IMR-90 (cell line): ENCODE measurements around the gene SLC9A9. TPM values are rescaled to one million over a fixed set of nuclear protein-coding genes. Genes with fewer than 3 reads are reported as not detected.

Experiments used
- ATAC-seq: fragments of 200-7000 bp; cut with Tn5 transposase; 2 replicates; pipeline ENCODE4 v1.9.1; 2020; ENCODE audit warnings: low read depth, mild to moderate bottlenecking, moderate library complexity
- BruUV-seq: library from RNA; stranded (reverse); fragments of 400-500 nt; replicated peaks from 2 replicates; lab custom pipeline; 2021; lab: Mats Ljungman, UMichigan
- CTCF ChIA-PET: fragments of 300-600 bp; formaldehyde crosslinking; extraction: SDS; loops from one replicate; lab custom pipeline; 2021; ENCODE audit warnings: antibody characterized with exemption; lab: Yijun Ruan, JAX
- POLR2A ChIA-PET: fragments of 300-600 bp; sonication (Branson Sonifier 250); formaldehyde crosslinking; loops from one replicate; lab custom pipeline; 2022; ENCODE audit warnings: antibody characterized with exemption; ENCODE audit not compliant: unreplicated experiment; lab: Charles Lee
- DNase-seq: peaks from one replicate; pipeline ENCODE4 v3.0.0; 2013
- H2AFZ ChIP-seq: replicated peaks from 2 replicates; pipeline ENCODE3; 2013; ENCODE audit warnings: low read length, mild to moderate bottlenecking; ENCODE audit not compliant: poor library complexity
- H2AK5ac ChIP-seq: 2 replicates; pipeline ENCODE4 v1.6.1; 2013; ENCODE audit warnings: low read depth, low read length, inconsistent platforms
- H2AK9ac ChIP-seq: replicated peaks from 2 replicates; pipeline ENCODE3; 2013; ENCODE audit warnings: mild to moderate bottlenecking, low read depth, low read length, moderate library complexity; ENCODE audit not compliant: poor library complexity
- H2BK120ac ChIP-seq: 2 replicates; pipeline ENCODE4 v1.6.1; 2013; ENCODE audit warnings: low read depth, low read length, inconsistent platforms
- H2BK15ac ChIP-seq: 3 replicates; pipeline ENCODE4 v1.6.1; 2013; ENCODE audit warnings: low read depth, low read length, inconsistent platforms
- H2BK20ac ChIP-seq: 2 replicates; pipeline ENCODE4 v1.6.1; 2013; ENCODE audit warnings: low read depth, mild to moderate bottlenecking, inconsistent platforms, low read length, moderate library complexity
- H2BK5ac ChIP-seq: 2 replicates; pipeline ENCODE4 v1.6.1; 2013; ENCODE audit warnings: mild to moderate bottlenecking, low read depth, low read length, inconsistent platforms; ENCODE audit not compliant: poor library complexity, severe bottlenecking
- H3K14ac ChIP-seq: replicated peaks from 2 replicates; pipeline ENCODE4 v1.6.1; 2013; ENCODE audit warnings: low read depth, low read length, inconsistent platforms
- H3K18ac ChIP-seq: 2 replicates; pipeline ENCODE4 v1.6.1; 2013; ENCODE audit warnings: low read depth, low read length, control low read depth
- H3K23ac ChIP-seq: 2 replicates; pipeline ENCODE4 v1.6.1; 2013; ENCODE audit warnings: low read depth, low read length, inconsistent platforms
- H3K27ac ChIP-seq: 2 replicates; pipeline ENCODE4 v1.5.1; 2013; ENCODE audit warnings: mild to moderate bottlenecking, control low read depth, low read length; ENCODE audit not compliant: insufficient read depth
- H3K27me3 ChIP-seq: 2 replicates; pipeline ENCODE4 v1.6.1; 2013; ENCODE audit warnings: low read length; ENCODE audit not compliant: control insufficient read depth, insufficient read depth
- H3K36me3 ChIP-seq: 2 replicates; pipeline ENCODE4 v1.6.1; 2013; ENCODE audit warnings: low read length, mixed read lengths; ENCODE audit not compliant: control insufficient read depth, insufficient read depth
- H3K4ac ChIP-seq: 2 replicates; pipeline ENCODE4 v1.6.1; 2013; ENCODE audit warnings: low read depth, low read length, inconsistent platforms
- H3K4me1 ChIP-seq: 2 replicates; pipeline ENCODE4 v1.6.1; 2013; ENCODE audit warnings: low read length, mixed read lengths; ENCODE audit not compliant: control insufficient read depth, insufficient read depth
- H3K4me2 ChIP-seq: 2 replicates; pipeline ENCODE4 v1.6.1; 2013; ENCODE audit warnings: low read depth, mild to moderate bottlenecking, control low read depth, low read length, moderate library complexity
- H3K4me3 ChIP-seq: 2 replicates; pipeline ENCODE4 v1.5.1; 2013; ENCODE audit warnings: low read depth, mild to moderate bottlenecking, control low read depth, low read length, moderate library complexity; ENCODE audit not compliant: insufficient read depth
- H3K56ac ChIP-seq: 2 replicates; pipeline ENCODE4 v1.6.1; 2013; ENCODE audit warnings: low read length, inconsistent platforms; ENCODE audit not compliant: insufficient read depth; ENCODE audit errors: extremely low read depth
- H3K79me1 ChIP-seq, 2 experiments: 2 replicates each; pipeline ENCODE4 v1.6.1; 2013; ENCODE audit warnings: low read length in 2 of 2, inconsistent platforms in 1 of 2, low read depth in 1 of 2
- H3K9ac ChIP-seq: 2 replicates; pipeline ENCODE4 v1.6.1; 2013; ENCODE audit warnings: low read depth, low read length, control low read depth
- H3K9me1 ChIP-seq: 2 replicates; pipeline ENCODE4 v1.6.1; 2013; ENCODE audit warnings: low read length, inconsistent platforms; ENCODE audit not compliant: insufficient read depth
- H3K9me3 ChIP-seq: 2 replicates; pipeline ENCODE4 v1.6.1; 2013; ENCODE audit warnings: low read length; ENCODE audit not compliant: control insufficient read depth, insufficient read depth
- H4K20me1 ChIP-seq: 2 replicates; pipeline ENCODE4 v1.6.1; 2013; ENCODE audit warnings: low read length, inconsistent platforms; ENCODE audit not compliant: insufficient read depth
- H4K5ac ChIP-seq: 2 replicates; pipeline ENCODE4 v1.6.1; 2013; ENCODE audit warnings: mild to moderate bottlenecking, low read depth, low read length, control low read depth
- H4K8ac ChIP-seq, 2 experiments: 2 replicates each; pipeline ENCODE4 v1.6.1; 2013; ENCODE audit warnings: low read depth in 2 of 2, low read length in 2 of 2, control low read depth in 1 of 2, inconsistent platforms in 1 of 2
- H4K91ac ChIP-seq: 2 replicates; pipeline ENCODE4 v1.6.1; 2013; ENCODE audit warnings: low read depth, low read length, inconsistent platforms; ENCODE audit not compliant: insufficient read depth
- BHLHE40 ChIP-seq: fragments of 150-350 bp; IDR thresholded peaks from 2 replicates; pipeline ENCODE4 v1.6.1; 2016; ENCODE audit warnings: mild to moderate bottlenecking, low read depth, low read length
- CEBPB ChIP-seq: IDR thresholded peaks from 2 replicates; pipeline ENCODE4 v1.6.1; 2012; ENCODE audit warnings: low read depth, low read length, improper control_type of control experiment
- CHD1 ChIP-seq: IDR thresholded peaks from 2 replicates; pipeline ENCODE4 v1.6.1; 2012; ENCODE audit warnings: low read depth, low read length, improper control_type of control experiment
- FOS ChIP-seq: fragments of 150-350 bp; IDR thresholded peaks from 2 replicates; pipeline ENCODE4 v1.6.1; 2016; ENCODE audit warnings: low read depth, low read length
- MAFK ChIP-seq: IDR thresholded peaks from 2 replicates; pipeline ENCODE4 v1.6.1; 2012; ENCODE audit warnings: low read depth, low read length, improper control_type of control experiment
- MAZ ChIP-seq: IDR thresholded peaks from 2 replicates; pipeline ENCODE4 v1.6.1; 2012; ENCODE audit warnings: low read depth, mild to moderate bottlenecking, low read length, improper control_type of control experiment, moderate library complexity, borderline replicate concordance
- MXI1 ChIP-seq: IDR thresholded peaks from 2 replicates; pipeline ENCODE4 v1.6.1; 2012; ENCODE audit warnings: low read depth, mild to moderate bottlenecking, low read length, moderate library complexity, borderline replicate concordance
- NFE2L2 ChIP-seq: fragments of 150-350 bp; IDR thresholded peaks from 2 replicates; pipeline ENCODE4 v1.6.1; 2016; ENCODE audit warnings: low read depth, mild to moderate bottlenecking, low read length
- POLR2A ChIP-seq: IDR thresholded peaks from 2 replicates; pipeline ENCODE4 v1.6.1; 2012; ENCODE audit warnings: mild to moderate bottlenecking, low read depth, low read length
- RAD21 ChIP-seq: IDR thresholded peaks from 2 replicates; pipeline ENCODE4 v1.6.1; 2012; ENCODE audit warnings: low read length, improper control_type of control experiment
- RCOR1 ChIP-seq: IDR thresholded peaks from 2 replicates; pipeline ENCODE4 v1.6.1; 2012; ENCODE audit warnings: mild to moderate bottlenecking, low read length, improper control_type of control experiment; ENCODE audit not compliant: insufficient replicate concordance
- RFX5 ChIP-seq: IDR thresholded peaks from 2 replicates; pipeline ENCODE4 v1.8.0; 2012; ENCODE audit warnings: low read depth, mild to moderate bottlenecking, low read length, moderate library complexity
- SMC3 ChIP-seq: fragments of 150-350 bp; IDR thresholded peaks from 2 replicates; pipeline ENCODE4 v1.6.1; 2016; ENCODE audit warnings: low read depth, mild to moderate bottlenecking, antibody characterized with exemption, low read length, moderate library complexity
- WGBS, 2 experiments: methylation state at CpG; one replicate each; pipeline versions ENCODE4 v1.1.5 to v1.1.7; 2013; ENCODE audit warnings: missing lambda C conversion rate in 2 of 2; ENCODE audit not compliant: insufficient read length in 1 of 2; ENCODE audit errors: extremely low coverage in 2 of 2; 5-methylcytosine and 5-hydroxymethylcytosine counted together
- dilution Hi-C: fragments of 300-500 bp; cut with HindIII; formaldehyde crosslinking; loops from one replicate; pipeline ENCODE4 v1.14.3; 2018; ENCODE audit warnings: low sequenced_read_pairs; ENCODE audit not compliant: unreplicated experiment
- in situ Hi-C: fragments of 300-500 bp; cut with MboI; formaldehyde crosslinking; loops from 3 replicates; pipeline ENCODE4 v1.14.3; 2019; ENCODE audit warnings: low sequenced_read_pairs, inconsistent platforms, mixed read lengths
- intact Hi-C: fragments of 100-400 bp; cut with micrococcal nuclease; formaldehyde crosslinking; loops from 2 replicates; pipeline ENCODE4 v1.10.0; 2022
- polyA plus RNA-seq, 3 experiments: library from polyadenylated mRNA; depleted of rRNA; stranded (reverse); fragments of >200 nt; gene quantifications; 2 replicates each; pipeline ENCODE4 v1.2.3, GENCODE V29; 2012; ENCODE audit warnings: low replicate concordance in 1 of 3
- total RNA-seq: library from RNA; depleted of rRNA; stranded (reverse); fragments of >200 nt; gene quantifications from 2 replicates; pipeline ENCODE4 v1.2.3, GENCODE V29; 2012
- TF ChIP-seq, protein P1 (sequence below): conservative IDR thresholded peaks from 2 replicates; pipeline ENCODE4 v1.5.1; 2012; ENCODE audit warnings: mild to moderate bottlenecking, low read depth, low read length, improper control_type of control experiment
- TF ChIP-seq, protein P2 (sequence below): fragments of 150-350 bp; IDR thresholded peaks from 2 replicates; pipeline ENCODE4 v1.6.1; 2016; ENCODE audit warnings: low read depth, mild to moderate bottlenecking, low read length, moderate library complexity, borderline replicate concordance
- TF ChIP-seq, protein P3 (sequence below): fragments of 150-350 bp; IDR thresholded peaks from 2 replicates; pipeline ENCODE4 v1.6.1; 2017; ENCODE audit warnings: mild to moderate bottlenecking, antibody characterized with exemption, low read length, low read depth

The SLC9A9 gene
- total and polyA plus RNA-seq, 2 of the 4 experiments (the other 2 are of a cell fraction), result 1.4 to 2.3 TPM

DNA sequence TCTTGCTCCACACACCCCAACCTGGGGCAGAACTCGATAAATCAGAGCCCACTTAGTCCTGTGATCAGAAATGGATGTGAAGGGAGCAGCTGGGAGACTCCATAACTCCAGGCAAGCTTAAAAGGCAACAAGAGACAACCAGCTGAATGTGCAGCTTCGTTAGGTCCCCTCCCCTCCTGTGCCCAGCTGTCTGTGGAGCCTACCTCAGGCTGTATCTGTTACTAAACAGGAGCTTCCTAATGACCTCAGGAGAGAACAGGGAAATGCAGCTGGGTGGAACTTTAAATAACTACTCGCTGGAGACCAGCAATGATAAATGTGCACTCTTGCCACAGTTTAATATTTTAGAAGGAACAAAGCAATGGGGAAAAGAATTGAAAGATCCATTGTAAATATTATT is 25.9 kb downstream of the SLC9A9 start:
- Histone ChIP-seq H3K4me1 (no peaks in the 10 kb centered on the region), H2AK5ac (no peak overlapping the region), H3K9ac (no peak overlapping the region), H3K79me1 (no peaks in the 10 kb centered on the region), H2BK5ac (no peak overlapping the region), H3K56ac (no peak overlapping the region), H2AK9ac (no peak overlapping the region), H3K36me3 (no peaks in the 10 kb centered on the region), H2AFZ (no peak overlapping the region), H3K27me3 (no peaks in the 10 kb centered on the region), H3K14ac (no peak overlapping the region), H3K4me3 (no peak overlapping the region), H3K9me3 (no peaks in the 10 kb centered on the region), H4K91ac (no peak overlapping the region), H4K8ac (no peak overlapping the region), H2BK15ac (no peak overlapping the region), H3K4me2 (no peak overlapping the region), H3K9me1 (no peaks in the 10 kb centered on the region; the same call in 1 of the 2 replicates), H4K5ac (no peak overlapping the region), H4K20me1 (no peaks in the 10 kb centered on the region), H2BK120ac (no peak overlapping the region), H3K4ac (no peak overlapping the region), H2BK20ac (no peak overlapping the region), H3K27ac (no peak overlapping the region), H3K23ac (no peak overlapping the region), H3K18ac (no peak overlapping the region; the same call in 1 of the 2 replicates)
- DNase-seq (no peak), ATAC-seq (no peak)
- TF ChIP-seq NFE2L2, result no peak
- TF ChIP-seq, protein P1, sequence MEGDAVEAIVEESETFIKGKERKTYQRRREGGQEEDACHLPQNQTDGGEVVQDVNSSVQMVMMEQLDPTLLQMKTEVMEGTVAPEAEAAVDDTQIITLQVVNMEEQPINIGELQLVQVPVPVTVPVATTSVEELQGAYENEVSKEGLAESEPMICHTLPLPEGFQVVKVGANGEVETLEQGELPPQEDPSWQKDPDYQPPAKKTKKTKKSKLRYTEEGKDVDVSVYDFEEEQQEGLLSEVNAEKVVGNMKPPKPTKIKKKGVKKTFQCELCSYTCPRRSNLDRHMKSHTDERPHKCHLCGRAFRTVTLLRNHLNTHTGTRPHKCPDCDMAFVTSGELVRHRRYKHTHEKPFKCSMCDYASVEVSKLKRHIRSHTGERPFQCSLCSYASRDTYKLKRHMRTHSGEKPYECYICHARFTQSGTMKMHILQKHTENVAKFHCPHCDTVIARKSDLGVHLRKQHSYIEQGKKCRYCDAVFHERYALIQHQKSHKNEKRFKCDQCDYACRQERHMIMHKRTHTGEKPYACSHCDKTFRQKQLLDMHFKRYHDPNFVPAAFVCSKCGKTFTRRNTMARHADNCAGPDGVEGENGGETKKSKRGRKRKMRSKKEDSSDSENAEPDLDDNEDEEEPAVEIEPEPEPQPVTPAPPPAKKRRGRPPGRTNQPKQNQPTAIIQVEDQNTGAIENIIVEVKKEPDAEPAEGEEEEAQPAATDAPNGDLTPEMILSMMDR, result no peak
- no peak for TF ChIP-seq SMC3
- no peak for TF ChIP-seq CHD1
- no peak for TF ChIP-seq RFX5
- TF ChIP-seq BHLHE40, result no peak
- no peak for TF ChIP-seq MXI1
- TF ChIP-seq POLR2A, result no peak
- no peak for TF ChIP-seq MAZ
- no peak for TF ChIP-seq RAD21
- no peak for TF ChIP-seq MAFK
- TF ChIP-seq, protein P2, sequence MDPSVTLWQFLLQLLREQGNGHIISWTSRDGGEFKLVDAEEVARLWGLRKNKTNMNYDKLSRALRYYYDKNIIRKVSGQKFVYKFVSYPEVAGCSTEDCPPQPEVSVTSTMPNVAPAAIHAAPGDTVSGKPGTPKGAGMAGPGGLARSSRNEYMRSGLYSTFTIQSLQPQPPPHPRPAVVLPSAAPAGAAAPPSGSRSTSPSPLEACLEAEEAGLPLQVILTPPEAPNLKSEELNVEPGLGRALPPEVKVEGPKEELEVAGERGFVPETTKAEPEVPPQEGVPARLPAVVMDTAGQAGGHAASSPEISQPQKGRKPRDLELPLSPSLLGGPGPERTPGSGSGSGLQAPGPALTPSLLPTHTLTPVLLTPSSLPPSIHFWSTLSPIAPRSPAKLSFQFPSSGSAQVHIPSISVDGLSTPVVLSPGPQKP, result no peak
- no peak for TF ChIP-seq CEBPB
- no peak for TF ChIP-seq RCOR1
- TF ChIP-seq, protein P3, sequence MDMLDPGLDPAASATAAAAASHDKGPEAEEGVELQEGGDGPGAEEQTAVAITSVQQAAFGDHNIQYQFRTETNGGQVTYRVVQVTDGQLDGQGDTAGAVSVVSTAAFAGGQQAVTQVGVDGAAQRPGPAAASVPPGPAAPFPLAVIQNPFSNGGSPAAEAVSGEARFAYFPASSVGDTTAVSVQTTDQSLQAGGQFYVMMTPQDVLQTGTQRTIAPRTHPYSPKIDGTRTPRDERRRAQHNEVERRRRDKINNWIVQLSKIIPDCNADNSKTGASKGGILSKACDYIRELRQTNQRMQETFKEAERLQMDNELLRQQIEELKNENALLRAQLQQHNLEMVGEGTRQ, result no peak
- TF ChIP-seq FOS, result no peak
- POLR2A ChIA-PET, result no interaction called here
- no TSS peak for BruUV-seq
- CTCF ChIA-PET, result interaction anchor here (0.6 kb wide), 1 partner anchor 185 kb away, joined by 3 read pairs; no protein-coding TSS in a partner anchor
- intact Hi-C loops (no loop called here), dilution Hi-C loops (no loop called here), in situ Hi-C loops (no loop called here)
- WGBS, 2 experiments, result no CpG with 5 or more reads among the region's 3 CpGs
